NK-92 treated with Interleukin-12 subunit alpha and Interleukin-12 subunit beta, amount 100 ng/mL, for 24 hours (cell line): Measurements from ENCODE around the gene TIMELESS.
"Not testable (repeated sequence)": the region's sequence is repeated elsewhere in the genome, so short reads cannot be mapped to it uniquely, and the experiment has no call there.

Source experiments
- DNase-seq: peaks from one replicate; lab custom pipeline; 2025; lab: John Stamatoyannopoulos, UW

Gene TIMELESS, protein sequence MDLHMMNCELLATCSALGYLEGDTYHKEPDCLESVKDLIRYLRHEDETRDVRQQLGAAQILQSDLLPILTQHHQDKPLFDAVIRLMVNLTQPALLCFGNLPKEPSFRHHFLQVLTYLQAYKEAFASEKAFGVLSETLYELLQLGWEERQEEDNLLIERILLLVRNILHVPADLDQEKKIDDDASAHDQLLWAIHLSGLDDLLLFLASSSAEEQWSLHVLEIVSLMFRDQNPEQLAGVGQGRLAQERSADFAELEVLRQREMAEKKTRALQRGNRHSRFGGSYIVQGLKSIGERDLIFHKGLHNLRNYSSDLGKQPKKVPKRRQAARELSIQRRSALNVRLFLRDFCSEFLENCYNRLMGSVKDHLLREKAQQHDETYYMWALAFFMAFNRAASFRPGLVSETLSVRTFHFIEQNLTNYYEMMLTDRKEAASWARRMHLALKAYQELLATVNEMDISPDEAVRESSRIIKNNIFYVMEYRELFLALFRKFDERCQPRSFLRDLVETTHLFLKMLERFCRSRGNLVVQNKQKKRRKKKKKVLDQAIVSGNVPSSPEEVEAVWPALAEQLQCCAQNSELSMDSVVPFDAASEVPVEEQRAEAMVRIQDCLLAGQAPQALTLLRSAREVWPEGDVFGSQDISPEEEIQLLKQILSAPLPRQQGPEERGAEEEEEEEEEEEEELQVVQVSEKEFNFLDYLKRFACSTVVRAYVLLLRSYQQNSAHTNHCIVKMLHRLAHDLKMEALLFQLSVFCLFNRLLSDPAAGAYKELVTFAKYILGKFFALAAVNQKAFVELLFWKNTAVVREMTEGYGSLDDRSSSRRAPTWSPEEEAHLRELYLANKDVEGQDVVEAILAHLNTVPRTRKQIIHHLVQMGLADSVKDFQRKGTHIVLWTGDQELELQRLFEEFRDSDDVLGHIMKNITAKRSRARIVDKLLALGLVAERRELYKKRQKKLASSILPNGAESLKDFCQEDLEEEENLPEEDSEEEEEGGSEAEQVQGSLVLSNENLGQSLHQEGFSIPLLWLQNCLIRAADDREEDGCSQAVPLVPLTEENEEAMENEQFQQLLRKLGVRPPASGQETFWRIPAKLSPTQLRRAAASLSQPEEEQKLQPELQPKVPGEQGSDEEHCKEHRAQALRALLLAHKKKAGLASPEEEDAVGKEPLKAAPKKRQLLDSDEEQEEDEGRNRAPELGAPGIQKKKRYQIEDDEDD

GRCh38 chr12:56448860-56449621 is at the start of gene TIMELESS:
Gene TIMELESS (minus strand): TSS chr12:56449426. CDS start chr12:56434170, 15,256 bp downstream.
- peak; percentile 75 for DNase-seq

DNA sequence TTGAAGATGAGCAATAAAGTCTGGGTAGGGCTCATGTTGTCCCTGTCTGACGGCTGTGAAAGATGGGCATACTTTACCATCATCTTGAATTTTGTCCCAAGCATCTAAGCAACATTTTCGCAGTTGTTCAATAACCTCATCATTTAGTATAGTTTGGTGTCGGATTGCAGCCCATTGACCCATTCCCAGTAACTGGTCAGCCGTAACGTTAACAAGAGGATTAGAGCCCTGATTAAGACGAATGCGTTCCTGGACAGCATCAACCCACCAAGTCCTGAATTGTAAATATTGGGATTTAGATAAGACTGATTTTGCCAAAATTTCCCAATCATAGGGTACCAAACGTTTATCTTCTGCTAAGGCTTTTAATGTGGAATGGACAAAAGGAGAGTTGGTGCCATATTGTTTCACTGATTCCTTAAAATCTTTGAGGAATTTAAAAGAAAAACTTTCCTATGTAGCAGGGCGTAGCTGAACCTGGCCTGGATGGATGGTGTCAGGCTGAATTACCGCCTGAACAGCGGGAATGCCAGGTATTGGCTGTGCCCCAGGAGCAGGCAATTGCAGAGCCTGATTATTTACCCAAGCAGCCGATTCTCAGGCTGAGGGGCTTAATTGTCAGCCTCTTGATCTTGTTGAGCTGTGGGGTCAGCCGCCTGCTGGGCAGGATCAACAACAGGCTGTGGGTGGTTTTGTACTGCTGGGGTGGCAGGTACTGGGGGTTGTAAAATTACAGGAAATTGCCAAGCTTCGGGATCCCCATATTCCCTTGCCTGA is 49.1 kb upstream of the TIMELESS start:
- DNase-seq: not testable (repeated sequence)

GRCh38 chr12:56496704-56497103 is 47.5 kb upstream of the TIMELESS start:
- DNase-seq: peak; percentile 16

- not testable (repeated sequence) for DNase-seq
Observed at GRCh38 chr12:56494481-56494880, 45.3 kb upstream of the TIMELESS start.

- DNase-seq: not testable (repeated sequence)
Observed at GRCh38 chr12:56494106-56494415, 44.8 kb upstream of the TIMELESS start.

- not testable (repeated sequence) for DNase-seq
Observed at GRCh38 chr12:56493409-56494105, 44.3 kb upstream of the TIMELESS start.

DNA sequence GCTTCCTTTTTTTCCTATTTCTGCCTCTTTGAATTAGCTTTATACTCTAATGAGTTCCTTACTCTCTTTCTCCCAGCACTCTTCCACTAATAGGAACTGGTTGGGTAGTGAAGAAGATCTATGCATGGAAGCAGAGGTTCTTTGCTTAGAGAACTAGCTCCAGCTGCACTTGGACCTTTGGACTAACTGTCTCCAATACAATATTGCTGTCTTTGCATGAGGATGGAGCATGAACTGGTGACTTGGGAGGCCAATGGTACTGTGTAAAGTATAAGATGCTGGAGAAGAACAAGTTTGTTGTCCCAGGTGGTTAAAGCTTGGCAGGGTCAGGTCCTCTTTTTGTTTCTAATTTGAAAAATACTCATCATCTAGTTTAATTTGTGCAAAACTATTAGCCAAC is 41.1 kb upstream of the TIMELESS start:
- no peak for DNase-seq

- DNase-seq: no peak
Observed at GRCh38 chr12:56488041-56488955, 39.1 kb upstream of the TIMELESS start, which contains the start of gene GLS2. Gene GLS2 (minus strand): TSS chr12:56488161. CDS start chr12:56488118, 43 bp downstream.

DNA sequence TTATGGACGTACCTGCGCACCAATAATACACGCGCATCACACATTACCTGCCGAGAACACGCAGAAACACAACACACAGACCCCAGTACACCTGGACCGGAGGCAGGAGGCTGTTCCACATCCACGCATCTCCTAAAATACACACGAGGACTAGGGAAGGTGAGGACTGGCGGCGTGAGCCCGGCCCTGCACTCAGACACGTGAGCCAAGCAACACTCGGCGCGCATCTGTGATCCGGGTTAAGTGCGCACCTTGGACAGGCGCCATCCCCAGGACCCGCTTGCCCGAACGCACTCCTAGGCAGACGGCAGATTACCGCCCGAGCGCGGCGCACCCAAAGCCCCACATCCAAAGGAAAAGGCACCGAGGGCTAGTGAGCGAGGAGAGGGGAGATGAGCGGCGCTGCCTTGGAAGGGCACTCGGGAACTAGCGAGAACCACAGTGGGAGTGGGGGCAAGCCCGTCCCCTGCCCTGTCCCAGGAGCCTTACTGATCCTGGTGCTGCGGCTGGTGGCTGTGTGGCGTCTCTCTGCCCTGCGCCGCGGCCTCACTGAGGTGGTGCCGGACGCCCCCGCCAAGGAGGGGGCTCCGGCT is 38.3 kb upstream of the TIMELESS start:
- DNase-seq: no peak

DNA sequence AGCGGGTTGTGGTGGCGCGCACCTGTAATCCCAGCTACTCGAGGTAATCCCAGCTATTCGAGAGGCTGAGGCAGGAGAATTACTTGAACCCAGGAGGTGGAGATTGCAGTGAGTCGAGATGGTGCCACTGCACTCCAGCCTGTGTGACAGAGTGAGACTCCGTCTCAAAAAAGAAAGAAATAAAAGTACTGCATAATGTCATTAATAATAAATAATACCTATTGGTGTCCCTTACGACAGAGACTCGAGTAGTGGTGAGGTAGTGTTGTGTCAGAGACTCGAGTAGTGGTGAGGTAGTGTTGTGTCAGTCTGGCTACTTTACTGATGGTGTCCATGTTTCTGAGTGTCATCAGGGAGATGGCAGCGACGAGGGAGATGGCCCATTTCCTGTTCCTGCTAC is 37.5 kb upstream of the TIMELESS start:
- no peak for DNase-seq

GRCh38 chr12:56484566-56484965 is 35.3 kb upstream of the TIMELESS start:
- no peak for DNase-seq

DNA sequence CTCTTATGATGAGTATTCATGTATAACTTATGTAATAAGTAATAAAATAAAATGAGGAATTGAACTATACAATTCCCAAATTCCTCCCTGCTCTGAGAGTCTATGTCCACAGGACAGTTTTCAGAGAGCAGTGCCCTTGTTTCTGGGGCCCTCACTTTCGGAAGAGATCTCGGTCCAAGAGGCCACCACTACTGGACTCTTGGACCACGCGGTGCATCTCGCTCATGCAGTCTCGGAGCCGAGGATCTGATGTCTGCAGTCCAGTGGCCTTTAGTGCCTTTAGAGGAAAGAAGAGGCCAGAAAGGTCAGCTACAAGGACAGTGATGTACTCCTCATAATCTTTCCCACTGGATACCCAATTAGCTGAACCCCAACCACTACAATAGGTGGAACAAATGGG is 30.4 kb upstream of the TIMELESS start:
- no peak for DNase-seq

- no peak for DNase-seq
Observed at GRCh38 chr12:56477521-56478225, 28.4 kb upstream of the TIMELESS start.

- DNase-seq: no peak
Observed at GRCh38 chr12:56476972-56477432, 27.8 kb upstream of the TIMELESS start.

DNA sequence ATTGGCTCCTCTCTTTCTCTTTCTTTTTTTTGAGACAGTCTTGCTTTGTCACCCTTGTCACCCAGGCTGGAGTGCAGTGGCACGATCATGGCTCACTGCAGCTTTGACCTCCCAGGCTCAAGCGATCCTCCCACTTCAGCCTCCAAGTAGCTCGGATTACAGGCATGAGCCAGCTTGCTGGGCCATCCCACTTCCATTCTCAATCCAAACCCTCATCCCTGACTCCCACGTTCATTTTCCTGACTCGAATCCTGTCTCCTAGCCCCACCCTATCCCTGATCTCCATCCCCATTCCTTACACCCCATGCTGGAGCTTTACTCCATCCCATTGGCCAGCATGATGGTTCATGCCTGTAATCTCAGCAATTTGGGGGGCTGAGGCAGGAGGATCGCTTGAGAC is 26.9 kb upstream of the TIMELESS start:
- no peak for DNase-seq

GRCh38 chr12:56474389-56474788 is 25.2 kb upstream of the TIMELESS start:
- DNase-seq: no peak

- DNase-seq: no peak
Observed at GRCh38 chr12:56469007-56469930, 20.0 kb upstream of the TIMELESS start.
